Keratinocyte (primary cell): Measurements from ENCODE around the gene DHH. TPM values are rescaled to one million over a fixed set of nuclear protein-coding genes. Genes with fewer than 3 reads are reported as not detected.
A peak's percentile ranks its signal among the peaks of the same experiment; 100 is the strongest.

Source experiments
- DNase-seq: peaks from one replicate; pipeline ENCODE4 v3.0.0-alpha.2; 2011; ENCODE audit warnings: low read depth, missing footprints, low spot score
- FAIRE-seq: peaks from 2 replicates; lab custom pipeline; 2011; peaks lifted over from hg19 to GRCh38; lab: Jason Lieb, UNC
- H2AFZ ChIP-seq: 2 replicates; pipeline ENCODE4 v1.6.0; 2012; ENCODE audit warnings: low read length, control low read depth, inconsistent platforms; ENCODE audit not compliant: control insufficient read depth
- H3K27ac ChIP-seq: 2 replicates; pipeline ENCODE4 v1.5.1; 2011; ENCODE audit warnings: low read length; ENCODE audit not compliant: control insufficient read depth, insufficient read depth
- H3K27me3 ChIP-seq: 3 replicates; pipeline ENCODE4 v1.6.0; 2011; ENCODE audit warnings: low read length; ENCODE audit not compliant: control insufficient read depth, insufficient read depth; ENCODE audit errors: extremely low read depth
- H3K36me3 ChIP-seq, 2 experiments: 2 replicates in 1 of 2; 3 replicates in 1 of 2; pipeline ENCODE4 v1.5.1; 2011; ENCODE audit warnings: low read length in 2 of 2, mild to moderate bottlenecking in 1 of 2; ENCODE audit not compliant: control insufficient read depth in 2 of 2, insufficient read depth in 2 of 2; ENCODE audit errors: extremely low read depth in 1 of 2
- H3K4me1 ChIP-seq: 3 replicates; pipeline ENCODE4 v1.5.1; 2011; ENCODE audit warnings: low read length; ENCODE audit not compliant: control insufficient read depth, insufficient read depth; ENCODE audit errors: extremely low read depth
- H3K4me2 ChIP-seq: 3 replicates; pipeline ENCODE4 v1.6.0; 2011; ENCODE audit warnings: low read depth, low read length; ENCODE audit not compliant: control insufficient read depth, insufficient read depth; ENCODE audit errors: extremely low read depth
- H3K4me3 ChIP-seq, 3 experiments: fragments of 200-600 bp in 1 of 3; sonication (generic) in 1 of 3; 2 replicates in 2 of 3; 3 replicates in 1 of 3; pipeline ENCODE4 v1.5.1; 2011 to 2016; ENCODE audit warnings: low read length in 3 of 3, mild to moderate bottlenecking in 3 of 3, control low read depth in 2 of 3, inconsistent platforms in 1 of 3, low read depth in 1 of 3, mixed read lengths in 1 of 3, mixed run types in 1 of 3, moderate library complexity in 1 of 3; ENCODE audit not compliant: control insufficient read depth in 2 of 3, insufficient read depth in 2 of 3; ENCODE audit errors: extremely low read depth in 1 of 3
- H3K79me2 ChIP-seq: 2 replicates; pipeline ENCODE4 v1.6.0; 2012; ENCODE audit warnings: low read length; ENCODE audit not compliant: control insufficient read depth, insufficient read depth
- H3K9ac ChIP-seq: 3 replicates; pipeline ENCODE4 v1.6.0; 2011; ENCODE audit warnings: low read length; ENCODE audit not compliant: control insufficient read depth, insufficient read depth; ENCODE audit errors: extremely low read depth
- H3K9me1 ChIP-seq: 3 replicates; pipeline ENCODE4 v1.6.0; 2011; ENCODE audit warnings: low read length; ENCODE audit not compliant: control insufficient read depth, insufficient read depth; ENCODE audit errors: extremely low read depth
- H3K9me3 ChIP-seq: 2 replicates; pipeline ENCODE4 v1.5.1; 2012; ENCODE audit warnings: low read depth, low read length; ENCODE audit not compliant: control insufficient read depth
- H4K20me1 ChIP-seq: 3 replicates; pipeline ENCODE4 v1.6.0; 2011; ENCODE audit warnings: low read length; ENCODE audit not compliant: control insufficient read depth, insufficient read depth; ENCODE audit errors: extremely low read depth
- CTCF ChIP-seq, 3 experiments: IDR thresholded peaks in 1 of 3; conservative IDR thresholded peaks in 1 of 3; optimal IDR thresholded peaks in 1 of 3; 2 replicates in 2 of 3; 3 replicates in 1 of 3; pipeline versions ENCODE3 to v1.5.1; 2011; ENCODE audit warnings: low read length in 3 of 3, mild to moderate bottlenecking in 3 of 3, moderate library complexity in 2 of 3, control low read depth in 1 of 3, inconsistent platforms in 1 of 3; ENCODE audit not compliant: insufficient read depth in 2 of 3; ENCODE audit errors: extremely low read depth in 1 of 3
- EZH2 ChIP-seq: IDR thresholded peaks from one replicate; pipeline ENCODE4 v1.6.1; 2012; ENCODE audit warnings: inconsistent platforms, mild to moderate bottlenecking, low read length, moderate library complexity
- dilution Hi-C: fragments of 300-500 bp; cut with MboI; formaldehyde crosslinking; loops from one replicate; pipeline ENCODE4 v1.7.0; 2020; ENCODE audit warnings: low sequenced_read_pairs; ENCODE audit not compliant: extremely low pct_ligation_motif_present
- polyA plus RNA-seq, 5 experiments: library from polyadenylated mRNA; depleted of rRNA in 3 of 5; stranded (reverse) in 3 of 5; stranded (forward) in 1 of 5; unstranded in 1 of 5; fragments of >200 nt; gene quantifications; 1 replicate in 1 of 5; 2 replicates in 3 of 5; 3 replicates in 1 of 5; pipeline versions ENCODE4 v1.2.1 to v1.2.3, GENCODE V29; 2011 to 2012; ENCODE audit warnings: missing spikeins in 2 of 5, low read depth in 1 of 5, low replicate concordance in 1 of 5

DHH gene
- polyA plus RNA-seq, 1 donor (not counting 4 experiments of a cell fraction or from before 2014, with no cell fraction given): not detected

DNA sequence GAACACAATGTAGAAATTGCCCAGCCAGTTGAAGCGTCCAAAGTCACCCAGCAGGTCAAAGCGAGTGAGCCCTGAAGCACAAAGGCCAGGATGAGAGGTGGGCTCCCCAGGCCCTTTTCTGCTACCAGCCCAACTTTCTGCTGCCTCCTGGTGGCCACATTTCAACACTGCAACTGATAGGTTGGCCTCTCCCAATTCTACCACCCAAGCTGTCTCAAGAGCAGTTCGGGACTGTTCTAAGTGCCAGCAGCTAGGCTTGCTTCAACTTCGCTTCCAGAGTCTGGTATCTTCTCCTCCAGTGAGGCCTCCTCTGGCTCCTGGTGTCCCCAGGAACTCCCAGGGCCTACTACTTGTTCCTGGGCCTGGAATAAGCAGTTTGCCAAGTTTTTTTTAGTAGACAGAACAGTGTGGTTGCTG is 3.4 kb upstream of the DHH start:
- no peak overlapping the region for H2AFZ ChIP-seq
- no peaks in the 10 kb centered on the region for H4K20me1 ChIP-seq
- H3K27me3 ChIP-seq: peaks cover 25% of the 10 kb centered on the region
- FAIRE-seq (peak; percentile 64), DNase-seq (no peak)
- peaks cover 30% of the 10 kb centered on the region in 2 experiments for H3K36me3 ChIP-seq
- H3K4me3 ChIP-seq: no peak overlapping the region
- H3K79me2 ChIP-seq: no peaks in the 10 kb centered on the region
- H3K27ac ChIP-seq: no peak overlapping the region
- TF ChIP-seq EZH2 (no peak), CTCF (optimal IDR thresholded peaks at IDR 0.05 in 1 of 3, IDR thresholded peaks at IDR 0.05 in 1 of 3, conservative IDR thresholded peaks at IDR 0.05 in 1 of 3; ENCODE audit: extremely low read depth in 1 of 3, insufficient read depth in 2 of 3, low read length in 3 of 3) (peak; percentile 78 to 87 (median 83))
- no peaks in the 10 kb centered on the region for H3K9me3 ChIP-seq
- dilution Hi-C loops: no loop called here
- no peak overlapping the region for H3K9ac ChIP-seq
- H3K4me2 ChIP-seq: no peak overlapping the region
- H3K9me1 ChIP-seq: no peaks in the 10 kb centered on the region
- no peaks in the 10 kb centered on the region for H3K4me1 ChIP-seq

GRCh38 chr12:49097381-49097780 is 2.8 kb upstream of the DHH start:
- no peak overlapping the region for H3K27ac ChIP-seq

More at GRCh38 chr12:49097381-49097780, 2.8 kb upstream of the DHH start:
- TF ChIP-seq EZH2 (no peak), CTCF (optimal IDR thresholded peaks at IDR 0.05 in 1 of 3, IDR thresholded peaks at IDR 0.05 in 1 of 3, conservative IDR thresholded peaks at IDR 0.05 in 1 of 3; ENCODE audit: extremely low read depth in 1 of 3, insufficient read depth in 2 of 3, low read length in 3 of 3) (no peak)
- Histone ChIP-seq H3K9me1 (no peaks in the 10 kb centered on the region), H2AFZ (no peak overlapping the region), H3K79me2 (no peaks in the 10 kb centered on the region), H3K4me3 (no peak overlapping the region), H3K4me2 (no peak overlapping the region), H3K4me1 (peaks cover 2% of the 10 kb centered on the region), H3K36me3 (peaks cover 25% of the 10 kb centered on the region in 2 experiments), H4K20me1 (no peaks in the 10 kb centered on the region), H3K9me3 (no peaks in the 10 kb centered on the region), H3K27me3 (peaks cover 31% of the 10 kb centered on the region), H3K9ac (no peak overlapping the region)
- dilution Hi-C loops: no loop called here
- FAIRE-seq (no peak), DNase-seq (no peak)
